D341Med (cell line): ENCODE results near the gene ADGRD1.
"Not testable (repeated sequence)": the region's sequence is repeated elsewhere in the genome, so short reads cannot be mapped to it uniquely, and the experiment has no call there.

Experiments
- DNase-seq: peaks from one replicate; pipeline ENCODE4 v3.0.0; 2012; ENCODE audit warnings: low spot score

The ADGRD1 gene

DNA sequence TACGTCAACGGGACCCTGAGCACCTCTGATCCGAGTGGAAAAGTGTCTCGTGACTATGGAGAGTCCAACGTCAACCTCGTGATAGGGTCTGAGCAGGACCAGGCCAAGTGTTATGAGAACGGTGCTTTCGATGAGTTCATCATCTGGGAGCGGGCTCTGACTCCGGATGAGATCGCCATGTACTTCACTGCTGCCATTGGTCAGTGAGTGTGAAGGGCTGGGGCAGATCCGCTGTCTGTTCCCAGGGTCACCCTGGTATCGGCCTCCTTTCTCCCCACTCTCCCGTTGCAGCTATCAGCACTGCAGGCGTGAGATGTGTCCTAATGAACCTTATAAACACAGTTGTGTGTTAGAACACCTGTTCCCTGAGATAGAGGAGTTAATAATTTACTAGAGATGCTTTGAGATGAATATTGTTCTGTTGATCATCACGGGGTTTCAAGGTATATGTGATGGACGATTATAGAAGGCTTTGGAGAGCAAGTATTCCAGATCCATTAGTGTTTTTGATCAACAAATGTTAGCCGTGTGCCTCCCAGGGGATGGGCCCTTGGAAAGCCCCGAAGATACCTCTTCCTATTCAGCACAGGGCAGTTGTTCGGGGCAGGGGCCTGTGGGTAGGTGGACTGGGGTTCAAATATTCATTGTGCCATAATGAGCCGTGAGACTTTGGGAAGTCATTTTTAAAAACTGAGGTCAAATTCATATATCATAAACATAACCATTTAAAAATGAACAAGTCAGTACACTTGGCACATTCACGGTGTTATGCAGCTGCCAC lies 33.6 kb downstream of the ADGRD1 start:
- no peak for DNase-seq

DNA sequence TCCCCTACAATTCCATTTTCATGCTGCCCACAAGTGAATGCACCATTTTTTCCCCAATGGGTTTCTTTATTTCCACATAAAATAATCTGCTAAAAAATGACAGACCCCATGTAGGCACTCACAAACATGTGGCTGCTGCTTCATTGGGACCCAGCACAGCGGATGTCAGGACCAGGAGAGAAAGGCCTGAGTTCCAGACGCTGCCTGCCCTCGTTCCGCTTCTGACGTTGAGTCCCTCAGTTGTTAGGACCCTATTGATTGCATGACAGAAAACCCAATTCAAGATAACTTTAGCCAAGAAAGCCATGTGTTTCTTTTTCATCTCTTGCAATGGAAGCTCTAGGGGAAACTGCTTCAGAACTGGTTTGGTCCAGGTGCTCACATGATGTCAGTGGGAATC lies 34.6 kb downstream of the ADGRD1 start:
- DNase-seq: no peak

DNA sequence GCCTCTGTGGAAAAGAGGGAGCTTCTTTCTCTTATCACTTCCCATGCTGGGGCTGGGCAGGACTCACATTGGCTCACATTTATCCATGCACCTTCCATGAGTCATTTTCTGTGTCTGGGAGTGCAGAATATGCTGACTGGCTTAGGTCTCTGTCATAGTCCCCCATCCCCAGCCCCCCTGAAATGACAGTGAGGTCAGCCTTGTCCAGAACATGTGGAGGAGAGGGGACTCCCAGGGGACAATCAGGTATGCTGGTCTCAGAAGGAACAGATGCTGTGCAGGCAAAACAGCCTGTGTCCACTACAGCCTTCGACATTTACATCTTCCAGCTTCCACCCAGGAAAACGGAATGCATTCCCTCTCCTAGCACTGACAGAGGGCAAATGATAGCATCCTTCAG lies 35.0 kb downstream of the ADGRD1 start:
- no peak for DNase-seq

DNA sequence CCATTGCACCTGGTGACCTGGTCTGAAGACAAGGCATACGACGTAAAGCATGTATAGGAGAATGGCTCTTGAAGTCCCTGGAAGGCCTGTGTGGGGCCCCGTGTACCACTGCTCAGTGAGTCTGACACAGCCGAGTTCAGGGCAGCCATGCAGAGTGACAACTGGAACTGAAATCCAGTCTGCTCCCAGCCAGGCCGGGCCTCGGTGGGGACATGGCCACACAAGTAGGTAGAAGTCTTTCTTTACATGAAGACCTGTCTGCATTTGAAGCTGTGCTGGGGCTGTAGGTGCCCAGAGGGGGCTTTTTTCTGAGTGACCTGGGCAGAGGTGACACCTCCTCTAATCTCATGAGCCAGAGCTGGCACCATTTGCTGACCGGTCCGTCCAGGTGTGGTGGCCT lies 35.7 kb downstream of the ADGRD1 start:
- DNase-seq: no peak

DNA sequence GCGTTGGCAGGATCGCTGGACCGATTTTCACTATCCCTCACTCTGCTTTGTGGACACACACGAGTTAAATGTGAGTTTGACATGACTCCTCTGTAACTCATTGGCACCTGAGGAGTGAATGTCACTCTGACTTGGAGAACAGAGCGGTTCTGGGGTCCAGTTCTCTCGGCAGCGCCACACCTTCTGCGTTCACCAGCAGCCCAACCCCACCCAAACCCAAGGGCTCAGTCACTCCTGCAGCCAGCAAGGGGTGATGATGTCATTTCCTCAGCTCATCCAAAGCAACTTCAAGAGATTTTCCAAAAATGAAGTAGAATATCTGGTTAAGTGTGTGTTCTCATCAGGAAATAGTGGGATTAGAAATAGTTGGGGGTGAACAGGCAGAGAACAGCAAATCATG lies 36.3 kb downstream of the ADGRD1 start:
- DNase-seq: no peak

DNA sequence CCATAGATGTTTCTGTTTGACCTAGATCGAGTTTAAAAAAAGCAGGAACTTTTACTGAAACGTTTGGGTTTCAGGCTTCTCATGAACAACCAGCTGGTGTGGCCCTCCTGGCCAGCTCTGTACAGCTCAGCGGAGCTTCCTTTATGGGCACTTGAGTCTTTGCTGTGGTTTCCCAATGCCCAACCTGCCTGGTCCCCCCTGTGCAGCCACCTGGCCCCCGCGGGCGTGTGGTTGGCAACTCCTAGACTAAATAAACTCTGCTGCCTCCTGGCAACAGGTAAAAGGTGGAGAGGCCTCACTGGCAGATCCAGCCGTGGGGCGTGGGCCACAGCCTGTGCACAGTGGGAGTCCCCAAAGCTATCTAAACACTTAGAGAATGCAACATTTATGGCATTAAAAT lies 38.7 kb downstream of the ADGRD1 start:
- no peak for DNase-seq

DNA sequence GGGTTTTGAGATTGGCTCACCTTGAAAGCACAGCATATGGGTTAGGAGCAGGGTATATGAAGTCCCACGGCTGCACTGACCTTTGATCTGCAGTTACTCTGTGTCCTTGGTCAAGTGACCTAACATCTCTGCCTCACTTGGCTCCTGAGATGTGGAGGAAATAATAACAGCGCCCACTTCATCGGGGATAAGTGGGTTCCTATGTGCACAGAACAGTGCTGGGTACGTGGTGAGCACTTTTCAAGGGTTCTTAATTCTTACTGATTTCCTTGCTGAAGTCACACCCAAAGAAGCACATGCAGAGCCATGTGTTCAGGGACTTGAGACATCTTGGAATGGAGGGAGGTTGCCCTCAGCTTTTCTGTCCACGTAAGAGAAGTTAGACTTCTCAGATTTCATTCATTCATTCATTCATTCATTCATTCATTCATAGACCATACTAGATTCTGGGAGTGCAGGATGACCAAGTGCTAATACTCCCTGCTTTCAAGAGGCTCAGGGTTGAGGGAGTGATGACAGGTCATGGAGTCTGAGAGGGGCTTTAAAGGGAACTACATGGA lies 39.4 kb downstream of the ADGRD1 start:
- DNase-seq: no peak

DNA sequence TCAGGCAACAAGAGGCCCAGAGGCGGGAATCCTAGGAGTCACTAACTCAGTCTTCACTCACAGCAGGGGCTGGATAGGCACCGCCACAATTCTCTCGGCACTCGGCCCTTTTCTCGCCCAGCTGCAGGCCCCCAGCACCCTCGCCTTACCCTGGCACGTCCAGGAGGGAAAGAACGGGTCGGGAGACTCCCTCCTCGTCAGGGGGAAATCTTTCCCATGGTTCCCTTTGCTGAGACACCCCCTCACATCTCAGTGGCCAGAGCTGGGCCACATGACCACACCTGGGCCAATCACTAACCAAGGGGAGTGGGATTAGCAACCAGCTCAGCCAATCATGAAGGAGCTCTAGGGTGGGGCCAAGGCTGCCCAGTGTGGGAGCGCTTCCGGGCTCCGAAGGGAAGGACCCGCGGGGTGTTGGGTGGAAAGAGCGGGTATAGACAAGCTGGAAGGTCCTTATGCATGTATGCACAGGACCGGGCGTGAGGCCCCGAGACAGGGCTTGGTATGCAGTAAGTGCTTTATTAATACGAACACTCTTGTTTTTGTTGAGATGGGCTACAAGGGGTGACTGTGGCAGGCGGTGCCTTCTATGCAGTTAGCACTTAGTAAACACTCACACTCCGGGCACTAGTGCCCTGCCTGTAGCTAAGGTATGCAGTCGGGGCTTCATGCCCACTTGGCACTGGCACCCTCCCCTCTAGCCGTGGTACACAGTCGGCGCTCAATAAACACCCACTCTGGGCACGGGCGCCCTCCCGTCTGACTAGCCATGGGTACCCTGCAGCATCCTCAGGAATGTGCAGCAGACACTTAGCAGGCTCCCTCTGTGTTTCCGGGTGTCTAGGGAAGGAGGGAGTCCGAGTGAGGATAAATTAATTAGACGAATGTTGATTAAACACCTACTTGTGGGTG lies 40.3 kb downstream of the ADGRD1 start:
- no peak for DNase-seq

DNA sequence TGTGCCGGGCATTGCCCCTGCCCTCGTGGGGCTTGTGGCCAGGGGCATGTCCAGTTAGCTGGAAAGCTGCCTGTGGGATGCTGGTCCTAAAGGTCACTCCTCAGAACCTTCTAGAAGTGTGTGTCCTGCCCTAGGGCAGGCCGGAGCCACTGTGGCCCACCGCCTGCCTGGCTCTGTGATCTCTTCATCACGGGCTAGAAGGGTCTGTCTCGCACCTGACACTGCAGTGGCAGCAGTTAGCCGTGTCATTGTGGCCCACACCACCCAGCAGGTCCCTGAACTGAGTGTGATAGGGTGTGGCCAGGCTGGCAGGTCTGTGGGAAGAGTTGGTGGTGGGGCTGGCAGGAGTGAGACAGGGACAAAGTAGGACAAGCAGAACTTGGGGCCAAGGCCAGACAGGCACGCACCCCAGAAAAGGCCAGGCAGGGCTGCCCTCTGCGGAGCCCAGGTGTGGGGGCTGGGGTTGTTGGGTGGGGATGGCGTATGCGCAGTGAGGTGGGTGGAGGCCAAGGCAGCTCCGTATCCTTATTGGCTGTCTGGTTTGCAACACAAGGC lies 41.2 kb downstream of the ADGRD1 start:
- no peak for DNase-seq

DNA sequence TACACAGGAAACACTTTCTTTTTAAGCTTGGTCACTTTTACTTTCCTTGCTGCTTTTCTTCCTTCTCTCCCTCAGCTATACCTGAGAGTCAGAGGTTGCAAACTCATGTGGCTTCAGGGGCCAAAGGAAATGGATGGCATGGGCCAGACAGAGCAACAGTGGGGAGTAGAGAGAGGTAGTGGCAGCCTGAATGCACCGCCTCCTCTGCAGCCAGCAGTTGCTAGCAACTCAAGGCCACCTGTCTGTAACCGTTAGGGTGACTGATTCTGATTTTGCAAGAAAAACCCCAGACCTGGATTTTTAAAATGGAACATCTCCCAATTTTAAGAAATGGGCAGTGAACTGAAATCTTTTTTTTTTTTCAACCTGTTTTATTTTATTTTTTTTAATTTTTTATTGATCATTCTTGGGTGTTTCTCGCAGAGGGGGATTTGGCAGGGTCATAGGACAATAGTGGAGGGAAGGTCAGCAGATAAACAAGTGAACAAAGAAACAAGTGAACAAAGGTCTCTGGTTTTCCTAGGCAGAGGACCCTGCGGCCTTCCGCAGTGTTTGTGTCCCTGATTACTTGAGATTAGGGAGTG lies 41.8 kb downstream of the ADGRD1 start:
- DNase-seq: not testable (repeated sequence)

DNA sequence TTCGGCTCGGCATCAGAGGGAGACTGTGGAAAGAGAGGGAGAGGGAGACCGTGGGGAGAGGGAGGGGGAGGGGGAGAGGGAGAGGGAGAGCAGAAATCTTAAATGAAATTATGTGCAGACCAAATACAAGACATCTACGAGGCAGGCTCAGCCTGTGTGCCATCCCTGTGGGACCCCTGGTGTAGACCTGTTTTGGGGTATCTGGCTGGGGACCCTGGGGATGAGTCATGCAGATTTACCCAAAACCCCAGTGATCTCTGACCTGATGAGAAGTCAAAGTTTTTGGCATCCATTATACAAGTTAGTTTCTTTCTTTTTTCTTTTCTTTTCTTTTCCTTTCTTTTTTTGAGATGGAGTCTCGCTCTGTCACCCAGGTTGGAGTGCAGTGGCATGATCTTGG lies 44.4 kb downstream of the ADGRD1 start:
- DNase-seq: no peak

DNA sequence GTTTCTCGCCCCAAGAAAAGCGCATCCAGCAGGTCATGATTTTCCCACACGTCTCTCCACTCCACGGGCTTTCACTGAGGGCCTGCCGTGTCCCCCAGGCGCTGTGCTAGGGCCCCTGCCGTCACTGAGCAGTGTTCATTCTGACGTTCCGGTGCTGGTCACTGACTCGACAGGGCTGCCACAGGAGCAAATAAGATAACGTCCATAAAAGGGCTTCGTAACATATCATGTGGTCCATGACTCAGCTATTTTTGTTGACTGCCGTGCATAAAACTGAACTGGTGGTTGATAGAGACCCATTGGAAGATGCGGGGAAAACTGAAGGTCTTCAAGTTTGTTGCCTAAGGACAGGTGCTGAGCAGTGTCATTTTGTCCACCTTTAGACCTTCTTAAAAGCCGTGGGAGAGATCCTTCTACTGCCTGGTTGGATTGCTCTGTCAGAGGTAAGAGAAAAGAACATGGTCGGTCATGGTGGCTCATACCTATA lies 46.3 kb downstream of the ADGRD1 start:
- no peak for DNase-seq

DNA sequence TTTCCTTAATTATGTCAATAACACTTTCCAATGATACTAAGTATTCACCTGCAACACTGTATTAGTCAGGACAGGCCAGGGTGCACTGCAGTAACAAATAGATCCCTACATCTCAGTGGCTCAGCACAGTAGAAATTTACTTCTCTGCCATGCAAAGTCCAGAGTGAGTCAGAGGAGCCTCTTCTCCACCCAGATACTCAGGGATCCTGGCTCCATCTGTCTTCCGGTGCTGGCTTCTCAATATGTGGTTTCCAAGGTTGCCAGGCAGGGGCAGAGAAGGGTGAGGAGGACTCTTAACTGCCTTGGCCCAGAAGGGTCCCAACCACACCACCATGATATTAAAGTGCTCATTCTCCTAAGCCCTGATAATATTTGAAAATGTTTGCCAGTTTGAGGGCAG lies 47.8 kb downstream of the ADGRD1 start:
- DNase-seq: no peak

DNA sequence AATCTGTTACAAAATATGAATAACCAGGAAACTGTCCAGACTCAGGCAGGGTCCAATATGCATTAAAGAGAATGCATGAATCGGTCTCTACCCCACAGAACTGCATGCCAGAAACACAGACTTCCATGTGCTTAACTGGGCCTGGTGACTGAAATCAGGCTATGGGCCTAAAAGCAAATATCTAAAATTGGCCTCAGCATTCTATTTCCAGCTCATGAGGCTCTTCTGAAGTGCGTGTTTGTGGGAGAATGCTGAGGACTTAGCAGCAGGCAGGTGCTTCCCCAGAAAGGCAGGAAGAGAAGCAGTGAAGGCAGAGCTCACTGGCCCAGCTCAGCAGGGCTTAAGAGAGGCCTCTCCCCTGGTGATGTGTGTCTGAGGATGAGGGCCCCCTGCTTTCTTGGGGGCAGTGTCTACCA lies 48.5 kb downstream of the ADGRD1 start:
- DNase-seq: no peak

DNA sequence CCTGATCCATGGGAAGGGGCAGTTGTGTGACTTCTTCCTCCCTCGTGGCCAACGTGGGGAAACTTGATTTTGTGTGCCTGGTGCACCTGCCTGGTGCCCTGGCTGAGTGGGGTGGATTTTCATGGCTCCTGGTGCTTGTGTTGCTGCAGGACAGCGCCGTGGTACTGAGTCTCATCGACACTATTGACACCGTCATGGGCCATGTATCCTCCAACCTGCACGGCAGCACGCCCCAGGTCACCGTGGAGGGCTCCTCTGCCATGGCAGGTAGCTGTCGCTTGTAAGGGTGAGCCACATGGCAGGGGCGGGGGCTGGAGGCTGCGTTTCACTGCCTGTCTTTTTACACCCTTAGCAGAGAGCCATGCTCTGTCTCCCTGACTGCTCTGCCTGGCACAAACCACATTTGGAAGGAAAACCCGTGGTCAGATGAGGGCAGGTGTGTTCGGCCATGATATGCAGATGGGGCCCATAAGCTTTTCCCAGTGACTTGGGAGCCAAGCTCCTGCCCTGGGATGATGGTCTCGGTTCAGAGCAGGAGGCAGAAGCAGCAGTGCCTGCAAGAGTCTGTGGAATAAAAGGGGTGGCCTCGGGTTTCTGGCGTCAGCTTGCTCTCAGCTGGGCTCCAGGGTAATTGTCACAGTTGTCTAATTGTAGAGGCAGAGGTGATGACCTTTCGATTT lies 49.5 kb downstream of the ADGRD1 start:
- no peak for DNase-seq

DNA sequence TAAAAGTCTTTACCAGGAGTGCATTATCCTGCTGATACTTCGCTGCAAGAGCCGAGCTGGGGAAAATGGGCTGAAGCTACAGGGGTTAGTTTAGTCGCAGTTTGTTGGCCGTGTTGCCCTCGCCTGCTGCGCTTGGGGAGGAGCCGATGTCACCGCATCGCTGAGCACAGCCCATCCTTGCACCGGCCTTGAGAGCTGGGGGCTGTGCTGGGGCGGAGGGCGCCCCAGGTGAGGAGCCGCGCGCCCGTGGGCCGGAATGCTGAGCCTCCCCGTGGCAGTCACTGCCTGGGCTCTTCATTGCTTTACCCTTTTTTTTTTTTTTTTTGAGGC lies 50.0 kb downstream of the ADGRD1 start:
- no peak for DNase-seq

DNA sequence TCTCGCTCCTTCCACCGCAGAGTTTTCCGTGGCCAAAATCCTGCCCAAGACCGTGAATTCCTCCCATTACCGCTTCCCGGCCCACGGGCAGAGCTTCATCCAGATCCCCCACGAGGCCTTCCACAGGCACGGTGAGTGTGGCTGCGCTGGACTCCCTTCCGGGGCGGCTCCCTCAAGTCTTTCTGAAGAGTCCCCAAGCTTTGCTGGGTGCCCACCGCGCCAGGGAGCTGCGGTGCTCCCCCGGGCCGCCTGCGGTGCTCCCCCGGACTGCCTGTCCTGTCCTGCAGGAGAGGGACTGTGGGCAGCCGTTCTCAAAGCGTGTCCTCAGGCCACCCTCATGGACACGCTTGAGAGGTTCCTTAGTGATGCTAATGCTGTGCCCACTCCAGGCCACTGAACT lies 50.5 kb downstream of the ADGRD1 start:
- no peak for DNase-seq

DNA sequence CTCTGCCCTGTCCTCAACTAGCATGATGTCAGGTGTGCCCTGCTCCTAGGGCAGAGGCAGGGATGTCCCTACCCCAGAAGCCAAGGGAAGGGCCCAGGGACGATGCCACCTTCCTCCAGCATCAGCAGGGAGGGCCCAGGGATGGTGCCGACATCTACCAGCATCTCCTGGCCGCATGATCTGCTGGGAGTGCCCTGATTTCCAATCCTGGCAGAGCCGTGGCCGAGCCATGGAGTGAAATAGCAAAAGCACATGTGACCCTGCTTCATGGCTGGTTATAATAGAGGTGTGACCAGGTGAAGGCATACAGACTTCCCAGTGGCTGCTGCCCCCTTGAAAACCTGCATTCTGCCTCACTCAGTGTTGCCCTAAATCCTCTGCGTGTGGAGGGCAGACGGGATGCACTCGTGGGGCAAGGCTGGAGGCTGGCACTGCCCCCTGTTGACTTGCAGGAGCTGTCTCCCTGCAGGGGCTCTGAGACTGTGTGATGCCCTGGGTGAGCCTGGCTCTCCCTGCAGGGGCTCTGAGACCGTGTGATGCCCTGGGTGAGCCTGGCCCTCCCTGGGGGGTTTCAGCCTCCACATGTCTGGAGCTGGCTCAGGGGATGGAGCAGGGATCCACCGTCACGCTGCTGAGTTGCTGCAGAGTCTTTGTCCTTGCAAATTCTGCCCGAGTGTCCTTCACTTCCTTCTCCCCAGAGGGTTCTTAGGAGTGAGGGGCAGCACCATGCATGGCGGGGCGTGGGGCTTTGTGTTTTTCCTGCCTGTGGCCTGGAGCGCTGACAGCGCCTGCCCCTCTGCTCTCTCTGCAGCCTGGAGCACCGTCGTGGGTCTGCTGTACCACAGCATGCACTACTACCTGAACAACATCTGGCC lies 51.7 kb downstream of the ADGRD1 start:
- DNase-seq: no peak

DNA sequence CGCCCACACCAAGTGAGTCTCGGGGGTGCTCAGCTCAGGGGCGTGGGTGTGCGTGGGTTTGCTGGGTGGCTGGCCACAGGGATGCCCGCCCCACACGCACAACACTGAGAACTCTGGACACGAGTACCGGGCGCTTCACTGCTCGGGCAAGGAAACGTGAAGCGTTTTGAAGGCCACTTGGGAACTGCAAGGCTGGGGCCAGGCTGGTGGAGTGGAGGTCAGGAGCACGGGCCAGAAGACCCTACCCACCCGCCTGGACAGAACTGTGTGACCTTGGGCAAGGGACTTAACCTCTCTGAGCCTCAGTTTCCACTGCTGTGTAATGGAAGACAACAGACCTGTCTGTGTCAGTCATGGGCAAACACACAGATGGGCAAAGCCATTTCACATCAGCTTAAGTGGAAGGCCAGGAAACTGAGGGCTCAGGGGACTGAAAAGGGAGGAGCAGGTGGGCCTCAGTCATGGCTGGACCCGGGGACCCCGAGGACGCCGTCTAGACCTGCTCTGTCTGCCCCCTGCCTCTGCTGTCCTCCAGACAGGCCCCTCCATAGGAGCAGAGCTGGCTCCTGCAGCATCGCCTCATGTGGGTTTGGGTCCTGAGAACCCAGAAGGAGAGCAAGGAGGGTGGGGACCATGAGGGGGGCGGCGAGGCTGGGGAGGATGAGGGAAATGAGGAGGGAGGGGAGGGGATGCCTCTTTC lies 52.5 kb downstream of the ADGRD1 start:
- no peak for DNase-seq
